Measurements from ENCODE around the gene IFNG.

Gene IFNG

DNA sequence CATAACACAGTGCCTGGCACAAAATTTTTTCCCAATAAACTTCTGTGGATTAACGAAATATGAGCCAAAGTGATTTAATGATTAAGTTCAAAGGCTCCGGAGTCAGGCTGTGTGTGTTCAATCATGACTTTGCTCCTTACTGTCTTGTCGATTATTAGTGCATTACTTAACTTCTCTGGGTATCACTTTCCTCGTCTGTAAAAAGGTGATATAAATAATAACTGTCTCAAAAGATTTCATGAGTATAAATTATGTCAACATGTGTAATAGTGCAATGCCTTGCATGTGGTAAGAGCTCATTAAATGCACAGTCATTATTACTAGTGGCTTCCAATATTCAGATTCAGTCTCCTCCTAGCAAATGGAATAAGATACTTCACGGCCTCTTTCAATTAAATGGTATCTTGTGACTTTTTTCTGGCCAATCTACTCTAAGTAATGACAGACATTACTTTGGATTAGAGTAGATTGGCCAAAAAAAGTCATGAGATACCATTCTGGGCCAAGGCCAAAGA, 6.8 kb upstream of the IFNG start:
- no peak for DNase-seq (ENCODE audit: low read depth, low spot score)

DNA sequence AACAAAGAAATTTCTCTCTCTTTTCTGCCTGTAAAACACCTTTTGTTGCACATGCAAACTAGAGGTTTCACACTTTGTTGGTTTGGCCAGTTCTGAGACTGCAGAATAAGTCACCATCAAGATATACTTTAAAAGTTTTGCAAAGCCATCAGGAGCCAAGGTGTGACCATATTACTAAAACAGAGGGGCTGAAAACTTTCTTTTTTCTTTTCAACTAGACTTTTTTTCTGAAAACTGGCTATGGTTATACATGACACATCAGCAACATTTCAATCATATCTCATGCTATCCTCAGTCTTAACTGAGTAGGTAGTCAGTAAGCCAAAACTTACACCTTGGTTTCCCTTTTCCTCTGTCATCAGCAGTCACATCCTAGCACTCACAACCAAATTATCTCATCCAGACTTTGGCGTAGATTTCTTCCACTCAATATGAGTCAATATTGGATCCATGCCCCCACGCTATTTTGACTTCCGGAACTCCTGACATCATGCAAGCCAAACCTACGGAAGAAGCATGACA, 4.1 kb upstream of the IFNG start:
- DNase-seq (ENCODE audit: low read depth, low spot score): no peak

DNA sequence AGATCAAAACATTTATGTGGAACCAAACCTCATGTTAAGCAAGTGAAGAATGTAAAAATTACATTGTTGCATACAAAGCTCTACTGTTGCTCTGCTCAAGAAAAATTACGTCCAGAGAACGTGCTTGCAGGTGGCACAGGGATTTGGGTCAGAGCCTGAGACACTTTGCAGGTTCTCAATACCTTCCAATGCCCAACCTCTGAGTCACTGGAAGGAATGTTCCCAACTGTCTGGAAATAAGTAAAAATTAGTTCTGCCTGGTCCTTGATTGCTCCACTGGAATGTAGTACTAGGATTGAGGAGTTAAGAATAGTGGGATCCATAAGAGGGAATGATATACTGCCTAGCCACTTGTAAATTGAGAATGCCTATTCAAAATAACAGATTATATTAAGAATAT, 2.8 kb upstream of the IFNG start:
- DNase-seq (ENCODE audit: low read depth, low spot score): no peak

DNA sequence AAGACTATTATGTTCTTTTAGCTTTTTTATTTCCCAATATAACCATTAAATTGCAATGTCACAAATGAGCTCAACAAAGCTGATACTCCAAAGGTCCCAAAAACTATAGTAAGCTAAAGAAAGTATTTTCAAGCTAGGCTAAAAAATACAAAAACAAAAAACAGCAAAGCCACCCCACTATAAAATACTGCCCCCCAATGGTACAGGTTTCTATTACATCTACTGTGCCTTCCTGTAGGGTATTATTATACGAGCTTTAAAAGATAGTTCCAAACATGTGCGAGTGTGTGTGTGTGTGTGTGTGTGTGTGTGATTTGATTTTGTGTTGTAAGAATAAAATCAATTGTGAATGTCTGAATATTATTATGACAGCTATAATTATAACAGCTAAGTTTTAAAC, 1.1 kb downstream of the IFNG start:
- DNase-seq (ENCODE audit: low read depth, low spot score): no peak

DNA sequence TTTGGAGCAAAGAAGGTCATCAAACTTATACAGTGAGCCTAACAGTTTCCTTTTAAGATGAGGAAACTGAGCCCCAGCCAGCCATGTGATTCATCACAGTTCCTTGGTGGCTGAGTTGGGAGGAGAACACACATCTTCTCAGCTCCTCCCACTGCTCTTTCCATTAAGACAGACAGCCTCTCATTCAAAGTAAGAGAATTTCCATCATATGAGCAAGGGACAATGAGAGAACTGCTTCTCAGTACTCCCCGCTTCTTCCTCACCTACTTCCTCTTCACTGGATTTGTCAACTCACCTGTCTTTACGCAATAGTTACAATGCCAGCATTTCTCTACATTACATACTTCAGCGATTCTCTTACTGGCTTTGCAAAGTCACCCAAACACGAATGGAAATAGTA, 2.2 kb downstream of the IFNG start:
- no peak for DNase-seq (ENCODE audit: low read depth, low spot score)

DNA sequence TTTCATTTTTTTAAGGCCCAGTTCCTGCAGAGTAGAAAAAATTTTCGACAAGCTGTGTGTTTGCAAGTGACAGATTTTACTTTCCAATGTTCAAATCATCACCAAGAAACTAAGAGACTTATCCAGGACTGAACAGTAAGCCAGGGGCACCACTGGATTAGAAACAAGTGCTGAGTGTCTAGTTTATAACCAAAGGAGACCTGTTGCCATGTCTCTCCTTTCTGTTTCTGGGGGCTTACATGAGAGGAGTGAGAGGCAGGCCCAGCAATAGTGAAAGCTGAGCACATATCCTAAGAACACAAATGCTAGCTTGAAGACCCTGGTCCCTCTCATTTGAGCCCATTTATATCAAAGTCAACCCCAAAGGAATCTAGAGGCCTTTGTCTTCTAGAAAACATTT, 2.9 kb downstream of the IFNG start:
- no peak for DNase-seq (ENCODE audit: low read depth, low spot score)

DNA sequence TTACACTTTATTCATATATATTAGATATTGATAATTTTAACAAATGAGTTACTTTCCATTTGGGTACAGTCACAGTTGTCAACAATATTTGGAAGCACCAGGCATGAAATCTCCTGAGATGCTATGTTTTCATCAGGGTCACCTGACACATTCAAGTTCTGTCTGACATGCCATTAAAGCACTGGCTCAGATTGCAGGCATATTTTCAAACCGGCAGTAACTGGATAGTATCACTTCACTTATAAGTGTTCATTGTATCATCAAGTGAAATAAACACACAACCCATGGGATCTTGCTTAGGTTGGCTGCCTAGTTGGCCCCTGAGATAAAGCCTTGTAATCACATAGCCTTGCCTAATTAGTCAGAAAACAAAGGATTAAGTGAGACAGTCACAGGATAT, 4.8 kb downstream of the IFNG start:
- DNase-seq (ENCODE audit: low read depth, low spot score): no peak

DNA sequence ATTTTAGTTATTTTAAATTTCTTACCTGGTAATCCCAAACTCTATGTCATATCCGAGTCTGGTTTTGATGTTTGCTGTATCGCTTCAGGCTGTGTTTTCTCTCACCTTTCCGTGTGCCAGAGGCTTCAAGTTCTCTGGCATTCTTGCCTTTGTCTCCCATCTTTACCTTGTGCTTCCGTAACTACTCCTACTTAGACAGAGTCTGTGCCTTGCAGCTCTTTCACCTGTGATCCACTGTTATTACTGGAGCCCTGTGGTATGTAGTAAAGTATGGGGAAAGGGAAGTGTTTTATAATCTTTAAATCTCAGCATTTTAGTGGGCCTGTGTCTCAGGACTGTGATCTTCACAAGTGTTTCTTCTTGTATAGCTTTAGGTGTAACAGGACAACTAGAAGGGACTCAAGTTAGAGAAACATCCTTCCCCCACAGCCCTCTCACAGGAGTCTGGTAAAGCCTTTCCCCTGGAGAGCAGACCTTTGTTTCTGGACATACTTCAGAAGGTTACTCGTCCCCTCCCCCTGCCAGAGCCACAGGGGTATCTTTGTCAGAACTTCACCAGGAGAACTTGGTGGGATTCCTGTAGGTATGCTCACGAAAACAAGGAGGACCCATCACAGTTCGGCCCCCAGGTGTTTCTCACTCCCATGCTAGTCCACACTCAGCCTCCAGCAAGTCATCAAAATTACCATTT, 11.1 kb downstream of the IFNG start:
- DNase-seq (ENCODE audit: low read depth, low spot score): no peak

DNA sequence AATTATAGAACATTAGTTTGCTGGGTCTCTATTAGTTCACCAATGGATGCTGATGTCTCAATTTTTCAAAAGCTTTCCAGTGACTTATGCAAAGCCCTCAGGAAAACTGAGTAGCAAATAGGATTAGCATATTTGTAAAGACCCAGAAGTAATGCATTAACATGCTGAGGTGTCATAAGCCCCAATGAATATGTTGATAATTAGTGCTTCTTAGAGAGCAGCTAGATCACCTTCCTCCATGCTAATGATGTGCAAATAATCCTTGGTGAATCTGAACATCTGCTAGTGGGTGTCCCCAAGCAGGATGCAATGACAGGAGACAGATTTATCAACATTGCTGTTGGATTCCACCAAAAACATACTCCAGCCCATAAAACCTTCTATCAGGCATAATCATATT, 19.0 kb downstream of the IFNG start:
- no peak for DNase-seq (ENCODE audit: low read depth, low spot score)

DNA sequence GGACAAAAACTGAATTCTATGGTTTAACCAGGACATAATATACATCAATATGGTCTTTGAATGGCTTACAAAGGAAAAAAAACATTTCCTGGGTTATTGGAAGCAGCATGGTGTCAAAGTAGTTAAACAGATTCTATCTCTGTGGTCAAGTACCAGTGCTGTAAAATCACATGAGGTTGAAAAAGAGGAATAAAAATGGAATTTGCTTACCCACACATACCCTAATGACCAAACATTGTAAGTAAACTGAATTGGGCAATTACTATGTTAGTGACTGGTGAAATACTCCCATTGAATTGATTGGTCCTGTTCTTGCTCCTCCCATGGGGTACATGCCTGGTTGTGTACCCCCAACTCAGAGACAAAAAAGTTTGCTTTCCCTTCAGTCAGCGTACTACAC, 19.6 kb downstream of the IFNG start:
- DNase-seq (ENCODE audit: low read depth, low spot score): no peak

DNA sequence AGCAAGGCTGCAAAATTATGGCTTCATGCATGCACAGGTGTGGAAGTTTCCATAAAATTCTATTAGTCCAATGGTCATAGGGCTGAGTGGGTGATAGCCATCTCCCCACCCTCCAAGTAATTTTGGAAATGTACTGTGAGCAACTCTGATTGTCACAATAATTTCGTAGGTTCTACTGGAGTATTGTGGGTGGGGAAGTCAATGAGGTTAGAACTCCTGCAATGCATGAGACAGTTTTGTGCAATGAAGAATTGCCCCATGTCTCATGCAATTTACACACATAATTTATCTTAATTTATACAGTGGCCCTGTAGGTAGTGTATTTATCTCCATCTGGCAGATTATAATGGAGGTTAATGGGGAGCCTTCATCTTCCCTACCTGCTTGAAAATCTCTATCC, 20.5 kb downstream of the IFNG start:
- DNase-seq (ENCODE audit: low read depth, low spot score): no peak

DNA sequence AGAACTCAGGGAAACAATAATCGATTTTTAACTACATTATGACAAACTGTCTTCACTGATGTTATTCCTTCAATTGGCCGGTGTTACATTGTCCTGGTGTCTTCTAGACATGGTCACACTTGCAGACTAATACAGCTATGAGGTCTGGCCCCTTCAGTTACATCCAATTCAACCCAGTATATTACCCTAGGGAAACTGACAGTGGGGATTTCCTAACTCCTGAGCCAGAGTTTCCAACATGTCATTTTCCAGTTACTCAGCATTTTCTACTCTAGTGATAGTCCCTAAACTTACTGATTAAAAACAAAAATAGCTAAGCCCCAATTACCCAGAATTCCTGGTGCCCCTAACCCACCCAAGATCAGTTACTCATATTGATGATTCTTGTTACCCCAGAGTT, 21.1 kb downstream of the IFNG start:
- no peak for DNase-seq (ENCODE audit: low read depth, low spot score)

DNA sequence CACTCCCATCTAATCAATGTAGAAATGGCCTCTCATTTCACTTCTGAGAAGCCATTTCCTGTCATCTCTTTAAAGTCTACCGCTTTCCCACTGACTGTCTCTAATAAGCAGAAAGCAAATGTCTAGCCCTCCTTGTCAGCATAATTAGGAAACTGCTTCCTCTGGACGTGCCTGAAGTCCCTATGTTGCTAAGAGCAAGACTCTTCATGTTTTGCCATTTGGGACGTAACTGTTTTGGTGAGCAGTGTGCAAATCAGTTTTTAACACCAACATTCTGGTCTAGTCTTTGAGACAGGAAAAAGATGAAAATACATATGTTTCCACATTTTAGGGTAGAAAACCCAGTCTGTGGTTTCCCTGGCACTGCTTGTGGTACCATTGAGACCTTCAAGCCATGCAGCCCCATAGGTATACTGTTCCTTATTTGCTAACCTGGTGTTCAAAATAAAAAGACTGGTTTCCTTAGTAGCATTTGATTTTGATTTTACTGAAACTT, 22.2 kb downstream of the IFNG start:
- DNase-seq (ENCODE audit: low read depth, low spot score): no peak

DNA sequence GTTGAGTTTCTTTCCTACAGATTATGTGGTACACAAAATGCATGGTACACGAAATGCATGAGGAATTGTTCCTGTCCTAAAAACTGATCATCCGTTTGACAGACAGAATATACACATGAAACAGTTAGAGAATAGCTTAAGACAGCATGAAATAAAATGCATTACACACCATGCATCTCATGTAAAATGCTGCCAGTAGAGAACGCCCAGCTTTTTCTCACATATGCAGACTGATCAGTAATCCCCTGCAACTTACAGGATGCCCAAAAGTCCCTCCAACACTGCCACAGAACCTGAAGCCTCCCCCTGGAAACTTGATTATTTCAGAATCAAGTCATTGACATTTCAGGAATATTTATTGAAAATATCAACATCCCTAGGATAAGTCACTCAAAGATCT, 24.0 kb downstream of the IFNG start:
- no peak for DNase-seq (ENCODE audit: low read depth, low spot score)

DNA sequence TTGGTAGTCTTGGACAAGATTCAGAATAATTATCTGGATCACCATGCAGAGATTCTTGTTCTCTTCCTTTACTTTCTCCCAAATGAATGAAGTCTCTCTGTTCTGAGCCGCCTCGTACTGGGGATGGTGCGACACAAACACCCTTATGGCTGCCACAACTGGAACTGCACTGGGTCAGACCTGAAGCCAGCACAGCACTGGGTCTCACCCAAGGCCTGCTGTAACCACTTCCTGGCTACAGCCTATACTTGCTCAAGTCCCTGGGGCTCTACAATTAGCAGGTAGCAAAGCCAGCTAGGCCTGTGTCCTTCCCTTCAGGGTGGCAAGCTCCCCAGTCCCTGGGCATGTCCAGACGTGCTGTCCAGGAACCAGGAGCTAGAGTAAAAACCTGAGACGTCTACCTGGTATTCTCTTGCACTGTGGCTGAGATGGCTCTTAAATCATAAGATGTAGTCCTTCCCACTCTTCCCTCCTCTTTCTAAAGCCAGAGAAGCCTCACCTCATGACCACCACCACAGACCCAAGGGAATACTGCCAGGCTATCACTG, 27.6 kb downstream of the IFNG start:
- no peak for DNase-seq (ENCODE audit: low read depth, low spot score)

DNA sequence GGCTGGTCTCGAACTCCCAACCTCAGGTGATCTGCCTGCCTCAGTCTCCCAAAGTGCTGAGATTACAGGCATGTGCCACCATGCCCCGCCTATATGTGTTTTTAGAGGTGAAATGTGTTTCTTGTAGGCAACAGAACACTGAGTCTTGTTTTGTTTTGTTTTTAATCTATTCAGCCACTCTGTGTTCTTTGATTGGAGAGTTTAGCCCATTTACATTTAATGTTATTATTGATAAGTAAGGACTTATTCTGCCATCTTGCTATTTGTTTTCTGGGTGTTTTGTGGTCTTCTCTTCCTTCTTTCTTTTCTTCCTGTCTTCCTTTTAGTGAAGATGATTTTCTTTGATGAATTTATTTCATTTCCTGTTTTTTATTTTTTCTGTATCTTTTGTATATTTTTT, 29.6 kb downstream of the IFNG start:
- DNase-seq (ENCODE audit: low read depth, low spot score): no peak

DNA sequence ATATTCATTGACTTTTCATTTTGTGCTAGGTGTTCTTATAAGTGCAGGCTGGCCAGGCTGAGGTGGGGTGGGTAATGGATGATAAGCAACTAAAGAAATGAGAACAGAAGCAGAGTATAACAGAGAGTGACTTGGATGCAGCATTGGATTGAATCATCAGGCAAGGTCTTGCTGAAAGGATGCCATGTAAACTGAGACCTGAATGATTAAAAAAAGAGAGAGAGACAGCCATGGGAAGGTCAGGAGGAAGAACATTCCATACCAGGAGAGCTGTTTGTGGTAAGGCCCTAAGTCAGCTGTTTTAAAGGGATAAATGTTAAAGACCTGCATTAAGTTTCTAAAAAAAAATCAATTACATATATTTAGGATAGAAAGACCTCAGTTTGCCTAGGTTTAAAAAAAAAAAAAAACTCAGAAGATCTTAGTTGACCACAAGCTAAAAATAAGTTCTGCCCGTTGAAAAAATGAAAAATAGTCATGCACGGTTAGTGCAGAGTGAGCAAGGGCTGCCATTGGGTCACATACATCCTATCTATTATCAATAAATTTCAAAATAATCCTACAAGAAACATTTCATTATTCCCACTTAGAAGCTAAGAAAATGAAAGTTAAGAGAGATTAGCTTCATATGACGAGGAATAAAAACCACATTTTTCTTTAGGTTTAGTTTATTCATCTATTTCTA, 37.2 kb downstream of the IFNG start:
- DNase-seq (ENCODE audit: low read depth, low spot score): no peak

DNA sequence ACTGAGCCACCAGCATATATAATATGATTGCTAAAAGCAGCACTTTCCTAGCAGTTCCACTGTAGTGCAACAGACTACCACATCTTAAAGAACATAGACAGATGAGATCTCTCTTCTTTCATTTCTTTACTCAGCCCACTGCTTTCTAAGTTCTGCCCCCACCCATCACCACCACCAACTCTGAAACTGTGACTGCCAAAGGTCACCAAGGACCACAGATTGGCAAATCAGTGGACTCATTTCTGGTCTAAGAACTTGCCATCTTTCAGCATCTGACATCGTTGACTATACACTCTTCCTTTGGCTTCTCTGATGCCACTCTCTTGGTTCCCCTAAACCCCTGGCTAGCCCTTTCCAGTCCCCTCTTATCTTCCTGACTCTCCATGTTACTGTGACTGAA, 38.4 kb downstream of the IFNG start:
- no peak for DNase-seq (ENCODE audit: low read depth, low spot score)

DNA sequence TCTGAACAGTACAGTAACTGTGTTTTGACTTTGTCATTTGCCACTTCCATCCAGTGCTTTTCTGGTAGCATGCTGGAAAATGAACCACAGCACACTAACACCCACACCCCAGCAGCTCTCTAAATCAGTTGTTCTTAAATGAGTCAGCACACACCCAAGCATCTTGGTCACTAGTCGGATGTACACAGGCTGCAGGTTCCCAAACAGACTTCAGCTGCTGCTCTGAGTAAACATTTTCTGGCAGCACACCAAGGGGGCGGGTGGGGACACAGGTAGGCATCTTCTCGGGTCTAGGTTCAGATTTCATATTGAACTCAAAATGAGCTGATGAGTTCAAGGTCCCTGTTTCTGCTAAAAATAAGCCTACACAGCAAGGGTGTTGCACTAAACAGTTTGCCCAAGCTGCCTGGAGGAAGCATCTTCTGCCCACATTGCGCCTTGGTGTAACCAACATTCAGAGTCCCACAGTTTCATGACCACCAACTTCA, 39.8 kb downstream of the IFNG start:
- DNase-seq (ENCODE audit: low read depth, low spot score): no peak

DNA sequence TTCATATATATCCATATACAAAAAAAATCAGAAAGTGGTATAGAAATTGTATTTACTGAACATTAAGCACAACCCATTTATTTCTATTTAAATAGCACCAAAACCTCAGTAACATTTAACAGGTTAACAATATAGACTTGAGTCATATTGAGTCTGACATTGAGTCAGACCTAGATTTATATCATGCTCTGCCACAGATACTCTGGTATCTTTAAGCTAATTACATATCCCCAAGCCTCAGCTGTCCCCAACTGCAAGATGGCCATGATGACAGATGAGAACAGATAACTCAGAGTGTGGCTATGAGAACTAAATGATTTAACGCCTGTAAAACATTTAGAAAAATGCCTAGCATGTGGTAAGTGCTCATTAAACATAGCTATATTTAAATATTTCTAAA, 40.3 kb downstream of the IFNG start:
- DNase-seq (ENCODE audit: low read depth, low spot score): no peak

DNA sequence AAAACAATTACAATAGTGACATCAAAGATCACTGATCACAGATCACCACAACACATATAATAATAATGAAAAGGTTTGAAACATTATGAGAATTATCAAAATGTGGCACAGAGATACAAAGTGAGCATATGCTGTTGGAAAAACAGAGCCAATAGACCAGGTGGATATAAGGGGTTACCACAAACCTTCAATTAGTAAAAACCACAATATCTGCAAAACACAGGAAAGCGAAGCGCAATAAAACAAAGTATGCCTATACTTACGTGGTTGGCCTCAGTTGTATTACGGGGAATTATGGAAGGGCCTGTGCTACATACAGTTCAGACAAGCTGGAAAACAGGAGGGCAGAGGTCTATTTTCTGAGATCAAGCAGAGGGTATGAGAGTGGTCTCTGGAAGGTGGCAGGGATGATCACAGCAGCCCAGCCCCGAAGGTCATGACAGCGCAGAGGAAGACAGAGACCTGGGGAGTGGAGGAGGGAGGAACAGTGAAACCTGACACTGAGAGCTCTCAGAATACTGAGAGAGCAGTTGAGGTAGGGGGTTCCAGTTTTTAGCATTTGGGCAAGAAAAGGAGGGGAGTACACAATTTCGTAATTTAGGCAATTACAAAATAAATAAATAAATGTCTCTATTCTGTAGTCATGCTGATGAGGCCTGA, 41.3 kb downstream of the IFNG start:
- DNase-seq (ENCODE audit: low read depth, low spot score): no peak

DNA sequence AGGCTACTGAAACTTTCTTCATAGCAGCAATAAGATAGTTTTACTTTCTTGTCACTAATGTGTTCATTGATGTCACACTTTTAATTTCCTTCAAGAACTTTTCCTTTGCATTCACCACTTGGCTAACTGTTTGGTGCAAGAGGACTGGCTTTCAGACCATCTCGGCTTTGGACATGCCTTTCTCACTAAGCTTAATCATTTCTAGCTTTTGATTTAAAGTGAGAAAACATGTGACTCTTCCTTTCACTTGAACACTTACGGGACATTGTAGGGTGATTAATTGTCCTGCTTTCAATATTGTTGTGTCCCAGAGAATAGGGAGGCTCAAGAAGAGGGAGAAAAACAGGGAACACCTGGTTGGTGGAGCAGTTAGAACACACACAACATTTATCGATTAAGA, 41.9 kb downstream of the IFNG start:
- no peak for DNase-seq (ENCODE audit: low read depth, low spot score)

Measured in activated naive CD8-positive, alpha-beta T cell treated with anti-CD3 and anti-CD28 coated beads, Interleukin-2, amount 50 U/mL, for 16 hours (primary cell).